Skeletal muscle satellite cell (primary cell): ENCODE measurements around the gene ANKRD31.
"Not testable (repeated sequence)": the region's sequence is repeated elsewhere in the genome, so short reads cannot be mapped to it uniquely, and the experiment has no call there.

ENCODE experiments used
- H3K27me3 ChIP-seq: 2 replicates; pipeline ENCODE4 v1.7.0; 2013; ENCODE audit warnings: low read length; ENCODE audit not compliant: control insufficient read depth, insufficient read depth
- H3K36me3 ChIP-seq: 2 replicates; pipeline ENCODE4 v1.7.0; 2013; ENCODE audit warnings: mild to moderate bottlenecking, control low read depth, low read length; ENCODE audit not compliant: insufficient read depth
- H3K4me1 ChIP-seq: 2 replicates; pipeline ENCODE4 v1.7.0; 2013; ENCODE audit warnings: low read length; ENCODE audit not compliant: control insufficient read depth, insufficient read depth
- H3K4me2 ChIP-seq: 2 replicates; pipeline ENCODE4 v1.7.0; 2013; ENCODE audit warnings: mild to moderate bottlenecking, low read length
- H3K4me3 ChIP-seq: 2 replicates; pipeline ENCODE4 v1.7.0; 2013; ENCODE audit warnings: low read length
- H3K9ac ChIP-seq: 2 replicates; pipeline ENCODE4 v1.7.0; 2013; ENCODE audit warnings: mild to moderate bottlenecking, low read depth, low read length, moderate library complexity
- H3K9me3 ChIP-seq: replicated peaks from 2 replicates; pipeline ENCODE4 v1.7.0; 2013; ENCODE audit warnings: mild to moderate bottlenecking, control low read depth, low read length

Gene ANKRD31

GRCh38 chr5:75220787-75221186, 15.9 kb downstream of the ANKRD31 start:
- H3K9me3 ChIP-seq, H3K4me1 ChIP-seq, H3K4me3 ChIP-seq, H3K36me3 ChIP-seq, H3K9ac ChIP-seq, H3K27me3 ChIP-seq, H3K4me2 ChIP-seq: not testable (repeated sequence)

DNA sequence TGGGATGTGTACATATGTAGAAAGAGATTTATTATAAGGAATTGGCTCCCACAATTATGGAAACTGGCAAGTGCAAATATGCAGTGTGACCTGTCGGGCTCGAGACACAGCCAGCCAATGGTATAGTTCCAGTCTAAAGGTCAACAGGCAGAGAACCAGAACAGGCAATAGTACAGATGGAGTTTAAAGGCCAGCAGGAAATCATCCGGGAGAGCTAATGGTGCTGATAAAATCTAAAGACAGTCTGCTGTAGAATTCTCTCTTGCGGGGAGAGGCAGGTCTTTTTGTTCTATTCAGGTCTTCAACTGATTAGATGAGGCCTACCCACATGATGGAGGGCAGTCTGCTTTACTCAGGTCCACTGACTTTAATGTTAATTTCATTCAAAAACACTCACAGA, 21.8 kb downstream of the ANKRD31 start:
- Histone ChIP-seq H3K4me1 (no peaks in the 10 kb centered on the region), H3K4me3 (no peak overlapping the region), H3K27me3 (peaks cover 6% of the 10 kb centered on the region), H3K4me2 (no peak overlapping the region), H3K9me3 (no peaks in the 10 kb centered on the region), H3K9ac (no peak overlapping the region), H3K36me3 (no peaks in the 10 kb centered on the region)

DNA sequence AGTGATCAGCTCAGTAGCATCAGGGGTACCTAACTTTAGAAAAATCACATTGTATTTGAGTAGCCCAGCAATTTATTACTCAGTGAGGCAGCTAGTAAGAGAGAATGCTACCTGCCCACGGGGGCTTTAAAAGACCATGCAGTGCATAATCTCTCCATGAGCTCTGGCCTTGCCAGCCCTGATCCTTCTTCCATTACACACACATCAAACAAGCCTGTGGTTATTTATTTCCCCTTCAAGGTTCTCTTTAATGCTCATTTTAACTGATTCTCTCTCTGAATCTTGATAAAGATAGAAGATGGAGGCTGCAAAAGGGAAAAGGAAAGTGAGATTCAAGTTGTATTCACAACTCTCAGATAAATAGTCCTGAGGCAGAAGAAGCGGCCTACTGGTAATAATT, 22.3 kb downstream of the ANKRD31 start:
- Histone ChIP-seq H3K9ac (no peak overlapping the region), H3K36me3 (no peaks in the 10 kb centered on the region), H3K4me2 (no peak overlapping the region), H3K4me1 (no peaks in the 10 kb centered on the region), H3K9me3 (no peaks in the 10 kb centered on the region), H3K27me3 (peaks cover 6% of the 10 kb centered on the region), H3K4me3 (no peak overlapping the region)

DNA sequence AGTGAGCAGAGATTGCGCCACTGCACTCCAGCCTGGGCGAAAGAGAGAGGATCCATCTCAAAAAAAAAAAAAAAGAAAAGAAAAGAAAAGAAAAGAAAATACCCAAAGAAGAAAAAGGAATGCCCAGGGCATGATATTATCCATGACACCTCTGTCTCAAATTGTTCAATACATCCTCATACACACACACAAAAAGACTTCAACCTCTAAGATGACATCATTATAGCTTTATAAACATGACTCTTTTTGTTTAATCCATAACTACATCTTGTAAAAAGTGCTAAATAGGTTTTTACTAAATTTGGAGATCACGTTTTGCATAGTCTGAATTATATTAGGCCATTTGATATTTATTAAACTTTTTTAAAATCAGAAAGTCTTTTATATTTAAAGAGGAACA, 33.1 kb downstream of the ANKRD31 start:
- H3K9me3 ChIP-seq = no peaks in the 10 kb centered on the region
- no peaks in the 10 kb centered on the region for H3K4me1 ChIP-seq
- H3K36me3 ChIP-seq = no peaks in the 10 kb centered on the region
- H3K27me3 ChIP-seq = no peaks in the 10 kb centered on the region
- H3K4me2 ChIP-seq = no peak overlapping the region
- H3K9ac ChIP-seq = no peak overlapping the region
- H3K4me3 ChIP-seq = no peak overlapping the region

DNA sequence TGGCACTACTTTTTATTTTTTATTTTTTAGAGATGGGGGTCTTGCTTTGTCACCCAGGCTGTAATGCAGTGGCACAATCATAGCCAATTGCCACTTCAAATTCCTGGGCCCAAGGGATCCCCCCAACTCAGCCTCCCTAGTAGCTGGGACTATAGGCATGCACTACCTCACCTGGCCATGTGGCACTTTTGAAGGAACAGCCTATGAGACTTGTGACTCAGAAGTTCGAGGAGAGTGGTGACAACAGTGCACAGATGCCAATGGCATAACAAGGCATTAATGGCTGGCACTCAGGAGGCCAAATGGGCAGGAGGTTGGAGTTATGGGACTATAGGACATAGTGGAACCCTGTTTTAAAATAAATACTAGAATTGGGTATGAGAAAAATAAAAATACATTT, 33.7 kb downstream of the ANKRD31 start:
- no peaks in the 10 kb centered on the region for H3K9me3 ChIP-seq
- no peak overlapping the region for H3K9ac ChIP-seq
- H3K4me1 ChIP-seq = no peaks in the 10 kb centered on the region
- no peak overlapping the region for H3K4me3 ChIP-seq
- H3K27me3 ChIP-seq = no peaks in the 10 kb centered on the region
- H3K4me2 ChIP-seq = no peak overlapping the region
- H3K36me3 ChIP-seq = no peaks in the 10 kb centered on the region

- no peaks in the 10 kb centered on the region for H3K27me3 ChIP-seq
These were observed 35.9 kb downstream of the ANKRD31 start for GRCh38 chr5:75200776-75201175.

DNA sequence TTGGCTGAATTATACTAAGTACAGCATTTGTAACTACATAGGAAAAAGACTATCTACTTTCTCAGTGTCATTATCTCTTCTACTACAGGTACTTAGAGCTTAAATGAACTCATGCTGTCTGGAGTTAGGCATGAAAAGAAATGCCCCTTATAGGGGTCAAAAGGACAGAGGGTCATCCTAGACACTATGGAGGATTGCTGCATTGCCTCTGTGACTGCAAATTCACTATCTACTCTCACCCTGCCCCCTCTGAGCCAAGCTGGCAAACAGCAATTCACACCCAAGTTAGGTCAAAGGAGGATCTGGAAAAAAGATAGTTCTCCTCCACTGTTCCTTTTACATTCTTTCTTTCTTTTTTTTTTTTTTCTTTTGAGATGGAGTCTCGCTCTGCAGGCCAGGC, 36.7 kb downstream of the ANKRD31 start:
- H3K4me2 ChIP-seq = no peak overlapping the region
- H3K27me3 ChIP-seq = peaks cover 3% of the 10 kb centered on the region
- no peak overlapping the region for H3K4me3 ChIP-seq
- no peaks in the 10 kb centered on the region for H3K36me3 ChIP-seq
- no peaks in the 10 kb centered on the region for H3K9me3 ChIP-seq
- no peak overlapping the region for H3K9ac ChIP-seq
- H3K4me1 ChIP-seq = no peaks in the 10 kb centered on the region

More at GRCh38 chr5:75200776-75201175, 35.9 kb downstream of the ANKRD31 start:
- Histone ChIP-seq H3K4me3 (no peak overlapping the region), H3K4me1 (no peaks in the 10 kb centered on the region), H3K4me2 (no peak overlapping the region), H3K9ac (no peak overlapping the region), H3K36me3 (no peaks in the 10 kb centered on the region), H3K9me3 (no peaks in the 10 kb centered on the region)

DNA sequence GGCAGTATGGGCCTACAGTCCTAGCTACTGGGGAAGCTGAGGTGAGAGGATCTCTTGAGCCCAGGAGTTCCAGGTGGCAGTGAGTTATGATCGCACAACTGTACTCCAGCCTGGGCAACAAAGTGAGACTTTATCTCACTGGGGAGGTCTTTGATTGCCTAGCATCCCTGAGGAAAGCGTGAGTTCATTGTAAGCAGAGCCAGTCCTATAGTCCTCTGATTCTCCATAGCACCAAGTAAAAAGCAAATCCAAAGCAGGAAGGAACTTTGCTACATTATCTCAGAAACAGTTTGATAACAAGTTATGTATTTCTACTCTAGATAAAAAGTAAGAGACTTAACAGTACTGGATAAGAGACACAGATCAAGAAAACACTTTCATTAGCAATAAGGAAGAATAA, 37.6 kb downstream of the ANKRD31 start:
- Histone ChIP-seq H3K4me3 (no peak overlapping the region), H3K36me3 (no peaks in the 10 kb centered on the region), H3K9ac (no peak overlapping the region), H3K4me2 (no peak overlapping the region), H3K9me3 (no peaks in the 10 kb centered on the region), H3K27me3 (peaks cover 3% of the 10 kb centered on the region), H3K4me1 (no peaks in the 10 kb centered on the region)

DNA sequence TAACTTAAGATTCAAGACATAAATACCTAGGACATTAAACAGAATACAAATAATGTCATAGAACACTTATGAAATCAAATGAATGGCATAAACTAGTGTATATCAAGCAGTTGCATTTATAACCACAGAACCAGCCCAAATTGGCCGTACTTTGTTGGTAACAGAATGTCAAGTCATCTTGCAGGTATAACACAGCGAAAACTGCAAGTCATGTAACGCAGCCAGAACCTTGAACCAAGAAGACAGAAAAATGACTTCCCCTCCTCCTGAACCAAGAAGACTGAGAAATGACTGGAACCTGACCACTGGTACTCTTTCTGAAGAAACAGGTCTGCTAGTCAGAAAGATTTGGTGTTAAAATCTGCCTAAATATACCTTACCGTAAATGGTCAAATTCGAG, 38.9 kb downstream of the ANKRD31 start:
- H3K4me2 ChIP-seq = no peak overlapping the region
- H3K4me1 ChIP-seq = no peaks in the 10 kb centered on the region
- peaks cover 3% of the 10 kb centered on the region for H3K27me3 ChIP-seq
- H3K4me3 ChIP-seq = no peak overlapping the region
- H3K9ac ChIP-seq = no peak overlapping the region
- no peaks in the 10 kb centered on the region for H3K9me3 ChIP-seq
- no peaks in the 10 kb centered on the region for H3K36me3 ChIP-seq

DNA sequence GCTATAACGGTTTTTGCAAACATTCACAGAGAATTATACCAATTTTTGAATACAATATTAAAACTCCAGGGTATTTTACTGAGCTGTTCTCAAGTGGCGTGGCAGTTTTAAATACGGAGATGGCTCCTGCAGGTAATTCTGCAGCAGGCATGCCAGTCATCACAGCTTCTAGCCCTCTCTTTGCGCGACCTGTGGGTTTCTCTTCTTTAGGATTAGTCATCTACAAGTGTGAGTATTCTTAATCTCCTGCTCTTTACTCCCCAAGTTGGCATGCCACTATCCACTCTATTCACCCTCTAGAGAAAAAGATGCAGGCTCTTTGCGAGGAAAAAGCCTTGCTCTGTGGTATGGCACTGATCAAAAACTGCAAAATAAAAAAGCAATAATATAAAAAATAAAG, 43.9 kb downstream of the ANKRD31 start:
- no peak overlapping the region for H3K9ac ChIP-seq
- H3K36me3 ChIP-seq = no peaks in the 10 kb centered on the region
- no peak overlapping the region for H3K4me3 ChIP-seq
- no peak overlapping the region for H3K4me2 ChIP-seq
- no peaks in the 10 kb centered on the region for H3K4me1 ChIP-seq
- no peaks in the 10 kb centered on the region for H3K9me3 ChIP-seq
- H3K27me3 ChIP-seq = peaks cover 11% of the 10 kb centered on the region

DNA sequence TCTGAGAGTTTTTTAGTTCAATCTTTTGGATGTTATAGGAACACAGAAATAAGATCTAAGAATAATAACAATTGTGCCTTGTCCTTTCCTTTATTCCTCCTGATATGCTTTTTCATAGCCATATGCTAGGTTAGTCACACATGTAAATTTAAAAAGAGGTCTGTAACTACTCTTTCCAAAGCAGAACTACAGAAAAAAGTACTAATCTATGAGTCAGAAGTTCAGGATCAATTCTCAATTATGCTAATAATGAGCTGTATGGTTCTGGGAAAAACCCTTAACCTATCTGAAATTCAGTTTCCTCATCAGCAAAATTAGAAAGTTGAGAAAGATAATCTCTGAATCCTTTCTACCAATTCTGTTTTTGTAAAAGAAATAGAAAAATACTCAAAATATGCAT, 44.4 kb downstream of the ANKRD31 start:
- H3K9me3 ChIP-seq = no peaks in the 10 kb centered on the region
- H3K4me1 ChIP-seq = no peaks in the 10 kb centered on the region
- no peak overlapping the region for H3K4me2 ChIP-seq
- H3K27me3 ChIP-seq = peaks cover 11% of the 10 kb centered on the region
- H3K4me3 ChIP-seq = no peak overlapping the region
- no peaks in the 10 kb centered on the region for H3K36me3 ChIP-seq
- H3K9ac ChIP-seq = no peak overlapping the region

- Histone ChIP-seq H3K36me3 (no peaks in the 10 kb centered on the region), H3K9ac (no peak overlapping the region), H3K4me3 (no peak overlapping the region), H3K27me3 (peaks cover 8% of the 10 kb centered on the region), H3K4me2 (no peak overlapping the region), H3K9me3 (no peaks in the 10 kb centered on the region), H3K4me1 (no peaks in the 10 kb centered on the region)
These were observed 46.5 kb downstream of the ANKRD31 start for GRCh38 chr5:75190227-75190626.
